SU-DHL-6 (cell line): ENCODE data around the gene EVL.

Experiments used
- CTCF ChIP-seq: fragments of 200-600 bp; sonication (generic); IDR thresholded peaks from one replicate; pipeline ENCODE4 v1.5.1; 2017; ENCODE audit warnings: antibody characterized with exemption, mild to moderate bottlenecking, low read length, moderate library complexity; ENCODE audit not compliant: insufficient read depth, poor library complexity, severe bottlenecking
- EZH2phosphoT487 ChIP-seq: fragments of 200-600 bp; sonication (generic), shearing (Covaris generic); conservative IDR thresholded peaks from 2 replicates; pipeline ENCODE4 v1.6.1; 2018; ENCODE audit warnings: mild to moderate bottlenecking, antibody characterized with exemption, low read length, moderate library complexity, mixed read lengths

- no peak for TF ChIP-seq CTCF
- TF ChIP-seq EZH2phosphoT487 = no peak
Measured at GRCh38 chr14:100132161-100132902, 67.1 kb downstream of the EVL start.
